ENCODE results near the gene METTL16. TPM values are rescaled to one million over a fixed set of nuclear protein-coding genes. Genes with fewer than 3 reads are reported as not detected.
"Not testable (repeated sequence)": the region's sequence is repeated elsewhere in the genome, so short reads cannot be mapped to it uniquely, and the experiment has no call there.

METTL16 gene
- total and polyA plus RNA-seq, 2 experiments from 2014 or later, result 14.7 to 19.3 TPM

GRCh38 chr17:2445638-2446037 lies 66.0 kb downstream of the METTL16 start:
- 89% methylated on average over 1 of the region's 1 CpG for WGBS (ENCODE audit: low lambda C conversion rate, missing lambda C conversion rate)
- H3K4me2 ChIP-seq, result no peak overlapping the region
- TF ChIP-seq CTCF (IDR thresholded peaks at IDR 0.05; ENCODE audit: poor library complexity), result no peak
- TF ChIP-seq EZH2phosphoT487 (IDR thresholded peaks at IDR 0.05; ENCODE audit: low read depth, severe bottlenecking, unreplicated experiment), result no peak
- TF ChIP-seq EZH2 (IDR thresholded peaks at IDR 0.05; ENCODE audit: borderline replicate concordance), result no peak
- H3K36me3 ChIP-seq (replicated peaks; ENCODE audit: insufficient read depth, low read depth), result no peaks in the 10 kb centered on the region
- no peaks in the 10 kb centered on the region for H3K9me3 ChIP-seq (ENCODE audit: low read depth)
- no peak overlapping the region for H2AFZ ChIP-seq
- H3K27me3 ChIP-seq, result no peaks in the 10 kb centered on the region
- no peaks in the 10 kb centered on the region for H4K20me1 ChIP-seq (ENCODE audit: insufficient read depth, poor library complexity, severe bottlenecking)
- no peaks in the 10 kb centered on the region for H3K4me1 ChIP-seq (ENCODE audit: insufficient read depth)
- no peak overlapping the region for H3K27ac ChIP-seq
- H3K4me3 ChIP-seq, result no peak overlapping the region
- H3K79me2 ChIP-seq, result peaks cover 3% of the 10 kb centered on the region
- H3K9me2 ChIP-seq (replicated peaks; ENCODE audit: insufficient read depth), result no peaks in the 10 kb centered on the region
- no peak for DNase-seq (ENCODE audit: low spot score)

GRCh38 chr17:2444382-2444781 lies 67.3 kb downstream of the METTL16 start:
- no peaks in the 10 kb centered on the region for H3K4me1 ChIP-seq (ENCODE audit: insufficient read depth)
- no peak for TF ChIP-seq CTCF (IDR thresholded peaks at IDR 0.05; ENCODE audit: poor library complexity)
- TF ChIP-seq EZH2phosphoT487 (IDR thresholded peaks at IDR 0.05; ENCODE audit: low read depth, severe bottlenecking, unreplicated experiment), result no peak
- TF ChIP-seq EZH2 (IDR thresholded peaks at IDR 0.05; ENCODE audit: borderline replicate concordance), result no peak
- no peaks in the 10 kb centered on the region for H3K36me3 ChIP-seq (replicated peaks; ENCODE audit: insufficient read depth, low read depth)
- no peak overlapping the region for H3K4me2 ChIP-seq
- H3K79me2 ChIP-seq, result peaks cover 3% of the 10 kb centered on the region
- no peaks in the 10 kb centered on the region for H3K27me3 ChIP-seq
- H3K9me3 ChIP-seq (ENCODE audit: low read depth), result no peaks in the 10 kb centered on the region
- H4K20me1 ChIP-seq (ENCODE audit: insufficient read depth, poor library complexity, severe bottlenecking), result no peaks in the 10 kb centered on the region
- no peaks in the 10 kb centered on the region for H3K9me2 ChIP-seq (replicated peaks; ENCODE audit: insufficient read depth)
- H3K4me3 ChIP-seq, result no peak overlapping the region
- WGBS (ENCODE audit: low lambda C conversion rate, missing lambda C conversion rate), result 98% methylated on average over 8 of the region's 8 CpGs
- H2AFZ ChIP-seq, result no peak overlapping the region
- DNase-seq (ENCODE audit: low spot score), result no peak
- no peak overlapping the region for H3K27ac ChIP-seq

GRCh38 chr17:2442166-2442565 lies 69.5 kb downstream of the METTL16 start:
- Histone ChIP-seq H3K9me3 (ENCODE audit: low read depth) (no peaks in the 10 kb centered on the region), H3K4me2 (peak overlapping the region; percentile 59), H3K27me3 (no peaks in the 10 kb centered on the region), H3K27ac (peak overlapping the region; percentile 87), H3K36me3 (replicated peaks; ENCODE audit: insufficient read depth, low read depth) (peaks cover 3% of the 10 kb centered on the region), H3K4me1 (ENCODE audit: insufficient read depth) (no peaks in the 10 kb centered on the region), H3K79me2 (peaks cover 3% of the 10 kb centered on the region), H2AFZ (no peak overlapping the region), H3K4me3 (no peak overlapping the region), H3K9me2 (replicated peaks; ENCODE audit: insufficient read depth) (no peaks in the 10 kb centered on the region), H4K20me1 (ENCODE audit: insufficient read depth, poor library complexity, severe bottlenecking) (no peaks in the 10 kb centered on the region)
- WGBS (ENCODE audit: low lambda C conversion rate, missing lambda C conversion rate), result 19% methylated on average over 3 of the region's 3 CpGs
- TF ChIP-seq CTCF (IDR thresholded peaks at IDR 0.05; ENCODE audit: poor library complexity) (no peak), EZH2phosphoT487 (IDR thresholded peaks at IDR 0.05; ENCODE audit: low read depth, severe bottlenecking, unreplicated experiment) (no peak), EZH2 (IDR thresholded peaks at IDR 0.05; ENCODE audit: borderline replicate concordance) (no peak)
- DNase-seq (ENCODE audit: low spot score), result peak; percentile 54

- no peaks in the 10 kb centered on the region for H3K4me1 ChIP-seq (ENCODE audit: insufficient read depth)
- H3K9me2 ChIP-seq (replicated peaks; ENCODE audit: insufficient read depth), result no peaks in the 10 kb centered on the region
- DNase-seq (ENCODE audit: low spot score), result no peak
- no peak overlapping the region for H2AFZ ChIP-seq
- WGBS (ENCODE audit: low lambda C conversion rate, missing lambda C conversion rate), result 98% methylated on average over 4 of the region's 4 CpGs
- H3K4me3 ChIP-seq, result no peak overlapping the region
- no peaks in the 10 kb centered on the region for H3K9me3 ChIP-seq (ENCODE audit: low read depth)
- no peaks in the 10 kb centered on the region for H3K27me3 ChIP-seq
- peaks cover 3% of the 10 kb centered on the region for H3K79me2 ChIP-seq
- peak overlapping the region; percentile 87 for H3K27ac ChIP-seq
- H3K36me3 ChIP-seq (replicated peaks; ENCODE audit: insufficient read depth, low read depth), result peaks cover 3% of the 10 kb centered on the region
- TF ChIP-seq EZH2 (IDR thresholded peaks at IDR 0.05; ENCODE audit: borderline replicate concordance), result no peak
- H4K20me1 ChIP-seq (ENCODE audit: insufficient read depth, poor library complexity, severe bottlenecking), result no peaks in the 10 kb centered on the region
- no peak overlapping the region for H3K4me2 ChIP-seq
Measured at GRCh38 chr17:2440930-2441329, 70.8 kb downstream of the METTL16 start.

GRCh38 chr17:2439997-2440396 lies 71.7 kb downstream of the METTL16 start:
- H3K4me3 ChIP-seq; H3K36me3 ChIP-seq (replicated peaks; ENCODE audit: insufficient read depth, low read depth); H3K27ac ChIP-seq; H3K4me1 ChIP-seq (ENCODE audit: insufficient read depth); DNase-seq (ENCODE audit: low spot score); H3K79me2 ChIP-seq; H3K9me2 ChIP-seq (replicated peaks; ENCODE audit: insufficient read depth); H3K4me2 ChIP-seq; H2AFZ ChIP-seq; H3K27me3 ChIP-seq; H3K9me3 ChIP-seq (ENCODE audit: low read depth); H4K20me1 ChIP-seq (ENCODE audit: insufficient read depth, poor library complexity, severe bottlenecking): not testable (repeated sequence)
- 98% methylated on average over 6 of the region's 6 CpGs for WGBS (ENCODE audit: low lambda C conversion rate, missing lambda C conversion rate)
